HTR-8/SVneo (cell line): ENCODE measurements around the gene UNKL.

Source experiments
- DNase-seq: peaks from one replicate; pipeline ENCODE4 v3.0.0; 2011; ENCODE audit warnings: low spot score, mixed read lengths; ENCODE audit not compliant: insufficient read length
- FAIRE-seq: peaks from 2 replicates; lab custom pipeline; 2011; peaks lifted over from hg19 to GRCh38; lab: Jason Lieb, UNC

UNKL gene, protein sequence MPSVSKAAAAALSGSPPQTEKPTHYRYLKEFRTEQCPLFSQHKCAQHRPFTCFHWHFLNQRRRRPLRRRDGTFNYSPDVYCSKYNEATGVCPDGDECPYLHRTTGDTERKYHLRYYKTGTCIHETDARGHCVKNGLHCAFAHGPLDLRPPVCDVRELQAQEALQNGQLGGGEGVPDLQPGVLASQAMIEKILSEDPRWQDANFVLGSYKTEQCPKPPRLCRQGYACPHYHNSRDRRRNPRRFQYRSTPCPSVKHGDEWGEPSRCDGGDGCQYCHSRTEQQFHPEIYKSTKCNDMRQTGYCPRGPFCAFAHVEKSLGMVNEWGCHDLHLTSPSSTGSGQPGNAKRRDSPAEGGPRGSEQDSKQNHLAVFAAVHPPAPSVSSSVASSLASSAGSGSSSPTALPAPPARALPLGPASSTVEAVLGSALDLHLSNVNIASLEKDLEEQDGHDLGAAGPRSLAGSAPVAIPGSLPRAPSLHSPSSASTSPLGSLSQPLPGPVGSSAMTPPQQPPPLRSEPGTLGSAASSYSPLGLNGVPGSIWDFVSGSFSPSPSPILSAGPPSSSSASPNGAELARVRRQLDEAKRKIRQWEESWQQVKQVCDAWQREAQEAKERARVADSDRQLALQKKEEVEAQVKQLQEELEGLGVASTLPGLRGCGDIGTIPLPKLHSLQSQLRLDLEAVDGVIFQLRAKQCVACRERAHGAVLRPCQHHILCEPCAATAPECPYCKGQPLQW

DNA sequence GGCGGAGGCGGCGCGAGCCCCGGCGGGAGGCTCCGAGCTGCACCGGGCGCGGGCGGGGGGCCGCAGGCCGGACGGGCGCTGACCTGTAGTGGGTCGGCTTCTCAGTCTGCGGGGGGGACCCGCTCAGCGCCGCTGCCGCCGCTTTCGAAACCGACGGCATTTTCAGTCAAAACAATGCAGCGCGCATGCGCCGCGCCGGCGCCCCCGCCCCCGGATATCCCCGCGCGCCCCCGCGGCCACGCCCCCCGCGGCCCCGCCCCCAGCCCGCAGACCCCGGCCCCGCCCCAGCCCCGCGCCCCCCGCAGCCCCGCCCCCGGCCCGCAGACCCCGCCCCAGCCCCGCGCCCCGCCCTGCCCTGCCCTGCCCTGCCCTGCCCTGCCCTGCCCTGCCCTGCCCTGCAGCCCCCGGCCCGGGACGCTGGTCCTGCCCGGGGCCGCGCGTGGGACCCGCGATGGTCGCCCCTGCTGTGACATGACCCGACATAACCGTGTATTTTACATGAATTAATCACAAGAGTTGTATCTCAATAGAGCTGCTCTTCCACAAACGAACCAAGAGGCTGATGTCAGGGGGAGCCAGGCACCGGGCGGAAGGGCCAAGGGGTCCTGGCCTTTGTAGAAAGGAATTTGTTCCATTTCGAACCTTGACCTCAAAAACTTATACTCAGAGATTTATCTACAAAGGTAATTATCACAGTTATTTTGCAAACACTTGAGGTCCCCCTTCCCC lies at the start of gene UNKL:
Gene UNKL (minus strand): TSS at position 173 of the 729 bp plus-strand sequence. CDS start 13 bp downstream, at position 160.
- DNase-seq (peak; percentile 70), FAIRE-seq (no peak)

DNA sequence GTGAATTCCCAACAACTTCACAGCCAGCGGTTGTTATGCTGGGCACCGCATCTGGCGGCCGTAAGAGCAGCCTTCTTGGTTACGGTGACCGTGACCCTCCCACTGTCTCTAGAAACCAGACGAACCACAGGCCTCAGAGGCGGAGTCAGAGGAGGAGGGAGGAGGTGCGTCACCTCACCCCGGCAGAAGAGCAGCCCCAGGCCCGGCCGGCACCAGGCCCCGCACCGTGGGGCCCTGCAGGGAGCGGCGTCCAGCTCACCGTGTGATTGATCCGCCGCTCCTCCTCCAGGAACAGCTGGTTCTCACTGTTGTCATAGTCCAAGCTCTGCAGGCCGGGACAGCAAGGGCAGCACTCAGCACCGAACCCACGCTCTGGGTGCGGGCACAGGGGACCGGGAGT lies 46.6 kb upstream of the UNKL start:
- FAIRE-seq (no peak), DNase-seq (no peak)

- FAIRE-seq (no peak), DNase-seq (no peak)
These were observed 46.2 kb upstream of the UNKL start for GRCh38 chr16:1460602-1461138.

DNA sequence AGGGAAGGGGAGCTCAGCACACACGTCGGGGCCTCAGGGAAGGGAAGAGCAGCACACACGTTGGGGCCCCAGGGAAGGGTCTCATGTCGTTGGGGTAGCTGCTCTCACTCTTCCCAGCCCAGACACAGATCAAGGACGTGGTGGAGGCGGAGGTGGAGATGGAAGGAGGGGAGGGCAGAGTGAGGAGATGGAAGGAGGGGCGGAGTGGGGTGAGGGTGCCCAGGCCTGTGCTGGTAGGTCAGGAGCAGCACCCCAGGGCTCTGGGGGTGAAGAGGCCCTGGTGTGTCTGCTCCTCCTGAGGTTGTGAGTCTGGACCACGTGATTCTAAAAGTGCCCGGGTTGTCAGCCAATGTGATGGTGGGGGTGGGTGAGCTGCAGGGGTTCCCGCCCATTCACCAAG lies 45.5 kb upstream of the UNKL start:
- FAIRE-seq (no peak), DNase-seq (no peak)

GRCh38 chr16:1458977-1459341 lies 44.5 kb upstream of the UNKL start:
- FAIRE-seq: no peak
- DNase-seq: no peak

GRCh38 chr16:1458336-1458976 lies 44.0 kb upstream of the UNKL start:
- FAIRE-seq (no peak), DNase-seq (no peak)

- DNase-seq (no peak), FAIRE-seq (no peak)
These were observed 43.2 kb upstream of the UNKL start for GRCh38 chr16:1457489-1458245.

GRCh38 chr16:1456951-1457350 lies 42.4 kb upstream of the UNKL start:
- no peak for DNase-seq
- FAIRE-seq: no peak

DNA sequence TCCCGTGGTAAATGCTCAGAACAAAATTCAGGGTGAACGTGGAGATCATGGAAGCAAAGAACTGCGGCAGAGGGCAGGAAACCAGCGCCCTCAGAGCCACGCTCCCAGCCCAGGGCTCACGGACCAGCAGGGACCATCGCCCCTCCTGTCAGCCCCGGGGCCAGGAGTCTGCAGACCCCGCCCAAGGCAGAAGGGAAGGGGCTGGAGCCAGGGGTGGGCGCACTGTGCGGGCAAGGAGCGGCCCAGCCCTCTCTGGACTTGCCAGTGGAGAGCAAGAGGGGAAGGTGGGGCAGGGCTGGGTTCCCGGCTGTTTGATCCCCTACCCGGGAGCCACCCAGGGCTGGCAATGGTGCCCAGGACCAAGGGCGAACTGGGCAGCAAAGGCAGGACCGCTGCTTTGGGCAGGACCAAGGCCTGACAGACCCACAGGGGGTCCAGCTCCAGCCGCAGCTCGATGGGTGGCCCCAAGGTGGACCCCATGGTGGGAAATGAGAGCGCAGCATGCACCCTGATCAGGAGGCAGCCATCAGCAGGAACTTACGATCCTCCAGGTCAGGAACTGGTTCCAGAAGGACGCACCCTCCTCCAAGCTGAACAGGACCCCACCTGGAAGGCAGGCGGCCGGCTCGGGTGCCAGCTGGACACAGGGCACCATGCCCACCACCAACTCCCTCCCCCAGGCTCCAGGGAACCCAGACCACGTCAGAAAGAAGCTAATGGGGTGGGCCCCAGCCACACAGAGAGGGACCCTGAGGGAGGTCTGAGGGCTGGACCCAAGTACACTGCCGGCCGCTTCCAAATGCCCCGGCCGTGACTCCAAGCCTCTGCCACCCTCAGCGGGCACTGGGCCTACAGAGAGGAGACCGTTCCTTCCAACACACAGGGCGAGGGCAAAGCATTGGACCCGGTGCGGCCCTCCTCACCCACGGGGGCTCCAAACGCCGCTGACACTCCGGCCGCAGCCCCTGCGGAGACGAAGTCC lies 41.0 kb upstream of the UNKL start:
- FAIRE-seq: no peak
- no peak for DNase-seq

DNA sequence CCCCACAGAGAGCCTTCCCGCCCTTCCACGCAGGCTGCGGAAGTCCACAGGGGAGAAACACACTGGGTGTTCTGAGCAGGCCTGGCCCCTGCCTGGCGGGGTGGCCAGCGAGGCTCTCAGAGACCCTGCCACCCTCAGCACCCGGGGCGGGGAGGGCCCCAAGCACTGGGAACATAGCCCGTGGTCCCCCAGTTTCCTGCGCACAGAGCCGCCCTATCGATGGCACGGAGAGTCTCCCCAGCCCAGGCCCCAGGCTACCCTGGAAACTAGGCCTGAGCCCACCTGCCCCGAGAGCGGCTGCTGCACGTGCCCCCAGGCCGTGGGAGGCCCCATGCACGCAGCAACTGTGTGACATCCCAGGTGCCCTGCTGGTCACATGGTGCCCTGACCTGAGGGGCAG lies 40.1 kb upstream of the UNKL start:
- no peak for FAIRE-seq
- no peak for DNase-seq

DNA sequence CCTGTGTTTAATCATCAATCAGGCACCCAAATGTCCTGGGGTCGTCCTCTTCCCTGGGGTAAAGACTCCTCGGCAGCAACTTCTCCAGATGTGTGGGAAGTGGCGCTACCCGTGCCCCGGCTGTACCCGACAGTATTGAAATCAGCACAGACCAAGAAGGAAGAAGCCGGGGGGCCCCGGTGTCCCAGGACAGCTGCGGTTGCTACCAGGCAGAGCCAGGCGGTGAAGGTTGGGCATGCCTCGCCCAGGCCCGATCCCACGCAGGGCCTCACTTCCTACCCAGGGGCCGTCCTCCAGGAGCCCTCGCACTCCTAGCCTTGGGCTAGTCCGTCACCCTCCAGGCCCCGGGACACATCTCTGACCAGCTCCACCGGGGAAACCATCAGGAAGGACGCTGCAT lies 38.8 kb upstream of the UNKL start:
- DNase-seq (no peak), FAIRE-seq (no peak)

DNA sequence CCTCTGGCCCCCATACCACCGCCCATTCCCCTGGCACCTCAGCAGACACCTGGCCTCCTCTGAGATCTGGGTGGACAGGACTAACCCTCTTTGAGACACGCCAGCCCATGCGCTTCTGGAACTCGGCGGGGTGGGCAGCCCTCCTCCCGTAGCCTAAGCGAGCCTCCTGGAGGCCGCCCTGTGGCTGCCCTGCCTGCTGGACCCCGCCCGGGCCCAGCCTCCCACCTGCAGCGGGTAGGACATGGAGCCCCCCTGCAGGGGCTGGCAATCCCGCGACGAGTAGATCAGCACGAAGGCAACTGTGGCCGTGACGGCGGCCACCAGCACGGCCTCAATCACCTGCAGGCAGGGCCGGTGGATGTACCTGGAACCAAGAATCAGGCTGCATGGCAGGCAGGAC lies 38.0 kb upstream of the UNKL start:
- no peak for FAIRE-seq

GRCh38 chr16:1451702-1452392 lies 37.3 kb upstream of the UNKL start:
- DNase-seq (no peak), FAIRE-seq (no peak)

More for the DNA sequence above, 38.0 kb upstream of the UNKL start:
- no peak for DNase-seq

GRCh38 chr16:1450841-1451240 lies 36.3 kb upstream of the UNKL start:
- no peak for DNase-seq
- no peak for FAIRE-seq

DNA sequence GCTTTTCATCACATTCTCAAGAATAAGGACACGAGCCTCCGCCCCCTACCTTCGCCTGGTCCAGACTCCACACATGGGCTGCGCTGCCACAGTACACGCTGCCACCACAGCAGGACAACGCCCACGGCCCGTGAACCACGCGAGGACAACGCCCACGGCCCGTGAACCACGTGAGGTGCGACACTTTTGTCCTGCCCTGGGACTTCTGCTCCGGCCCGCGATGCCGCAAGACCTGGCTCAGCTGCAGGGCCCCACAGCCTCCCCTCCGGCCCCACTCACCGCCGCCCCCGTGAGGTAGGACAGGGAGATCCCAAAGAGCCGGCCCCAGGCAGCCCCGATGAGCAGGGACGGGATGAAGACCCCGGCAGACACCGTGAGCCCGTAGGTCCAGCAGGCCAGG lies 35.7 kb upstream of the UNKL start:
- no peak for FAIRE-seq

GRCh38 chr16:1449201-1449788 lies 34.8 kb upstream of the UNKL start:
- no peak for FAIRE-seq
- no peak for DNase-seq

More for the DNA sequence above, 35.7 kb upstream of the UNKL start:
- no peak for DNase-seq

GRCh38 chr16:1448536-1449116 lies 34.1 kb upstream of the UNKL start:
- DNase-seq (no peak), FAIRE-seq (no peak)
